GM12878 (cell line): Measurements from ENCODE around the gene RHOF. TPM values are rescaled to one million over a fixed set of nuclear protein-coding genes. Genes with fewer than 3 reads are reported as not detected.

Source experiments
- ATAC-seq: fragments of 200-7000 bp; cut with Tn5 transposase; 3 replicates; pipeline ENCODE4 v1.9.1; 2020; ENCODE audit warnings: mild to moderate bottlenecking, moderate library complexity
- BruUV-seq: library from RNA; stranded (reverse); fragments of 400-500 nt; replicated peaks from 2 replicates; lab custom pipeline; 2021; lab: Mats Ljungman, UMichigan
- CTCF ChIA-PET: fragments of 300-600 bp; sonication (Branson Sonifier 250); formaldehyde crosslinking; extraction: SDS; loops from one replicate; lab custom pipeline; 2021; ENCODE audit warnings: inconsistent platforms; lab: Yijun Ruan, JAX
- POLR2A ChIA-PET: fragments of 350-600 bp; formaldehyde crosslinking; extraction: SDS; loops from one replicate; lab custom pipeline; 2021; ENCODE audit warnings: inconsistent platforms; lab: Charles Lee
- RAD21 ChIA-PET: fragments of 300-600 bp; sonication (Branson Sonifier 250); formaldehyde crosslinking; loops from one replicate; lab custom pipeline; 2023; ENCODE audit warnings: antibody characterized with exemption; ENCODE audit not compliant: unreplicated experiment; lab: Charles Lee
- SMC1A ChIA-PET: fragments of 300-600 bp; sonication (Branson Sonifier 250); formaldehyde crosslinking; loops from one replicate; lab custom pipeline; 2023; ENCODE audit not compliant: unreplicated experiment, uncharacterized antibody; lab: Charles Lee
- DNase-seq: peaks from one replicate; pipeline ENCODE4 v3.0.0-alpha.2; 2011; ENCODE audit warnings: low read depth, low spot score
- FAIRE-seq: peaks from 3 replicates; lab custom pipeline; 2011; peaks lifted over from hg19 to GRCh38; lab: Jason Lieb, UNC
- H2AFZ ChIP-seq: 2 replicates; pipeline ENCODE4 v1.6.0; 2011; ENCODE audit warnings: low read depth, low read length, control low read depth; ENCODE audit not compliant: control insufficient read depth
- H3K27ac ChIP-seq: 2 replicates; pipeline ENCODE4 v1.5.1; 2011; ENCODE audit warnings: control low read depth; ENCODE audit not compliant: control insufficient read depth, insufficient read depth
- H3K27me3 ChIP-seq, 2 experiments: replicated peaks in 1 of 2; 2 replicates each; pipeline versions ENCODE4 v1.6.0 to v1.6.1; 2011; ENCODE audit warnings: low read length in 1 of 2; ENCODE audit not compliant: control insufficient read depth in 2 of 2, insufficient read depth in 2 of 2
- H3K36me3 ChIP-seq, 2 experiments: 2 replicates each; pipeline ENCODE4 v1.5.1; 2011; ENCODE audit warnings: low read length in 1 of 2; ENCODE audit not compliant: control insufficient read depth in 2 of 2, insufficient read depth in 2 of 2
- H3K4me1 ChIP-seq: 2 replicates; pipeline ENCODE4 v1.6.1; 2011; ENCODE audit warnings: mild to moderate bottlenecking, low read length, moderate library complexity, mixed read lengths; ENCODE audit not compliant: control insufficient read depth, insufficient read depth
- H3K4me2 ChIP-seq: 2 replicates; pipeline ENCODE4 v1.6.0; 2011; ENCODE audit warnings: control low read depth; ENCODE audit not compliant: control insufficient read depth, insufficient read depth
- H3K4me3 ChIP-seq: fragments of 200-600 bp; sonication (generic); 2 replicates; pipeline ENCODE4 v1.5.1; 2016
- H3K79me2 ChIP-seq: 2 replicates; pipeline ENCODE4 v1.6.0; 2011; ENCODE audit warnings: low read length; ENCODE audit not compliant: control insufficient read depth, insufficient read depth
- H3K9ac ChIP-seq: 2 replicates; pipeline ENCODE4 v1.8.0; 2011; ENCODE audit warnings: low read length, control low read depth, mixed read lengths; ENCODE audit not compliant: control insufficient read depth, insufficient read depth
- H3K9me3 ChIP-seq: replicated peaks from 3 replicates; pipeline ENCODE4 v1.5.1; 2011; ENCODE audit warnings: mild to moderate bottlenecking, low read length; ENCODE audit not compliant: control insufficient read depth, insufficient read depth
- H4K20me1 ChIP-seq: 2 replicates; pipeline ENCODE4 v1.6.0; 2011; ENCODE audit not compliant: control insufficient read depth, insufficient read depth
- CBX3 ChIP-seq: fragments of 200-600 bp; sonication (generic); IDR thresholded peaks from 2 replicates; pipeline ENCODE4 v1.6.1; 2016; ENCODE audit warnings: low read depth, borderline replicate concordance
- CBX5 ChIP-seq: sonication (generic); IDR thresholded peaks from 2 replicates; pipeline ENCODE4 v1.6.1; 2016; ENCODE audit warnings: low read depth, moderate library complexity, mild to moderate bottlenecking, inconsistent platforms
- CREB1 ChIP-seq: IDR thresholded peaks from 2 replicates; pipeline ENCODE4 v1.6.1; 2012; ENCODE audit warnings: low read depth, mild to moderate bottlenecking, inconsistent platforms
- IRF5 ChIP-seq: fragments of 450-650 bp; IDR thresholded peaks from 2 replicates; pipeline ENCODE4 v1.6.1; 2017; ENCODE audit warnings: borderline replicate concordance
- MTA2 ChIP-seq: fragments of 450-650 bp; IDR thresholded peaks from 2 replicates; pipeline ENCODE4 v1.6.1; 2016; ENCODE audit warnings: low read depth, mild to moderate bottlenecking, moderate library complexity
- PBX3 ChIP-seq: IDR thresholded peaks from 2 replicates; pipeline ENCODE4 v1.6.1; 2011; ENCODE audit warnings: mild to moderate bottlenecking, low read depth, low read length, moderate library complexity; ENCODE audit not compliant: insufficient replicate concordance
- POLR2A ChIP-seq: IDR thresholded peaks from 2 replicates; pipeline ENCODE4 v1.6.1; 2011; ENCODE audit warnings: low read depth, mild to moderate bottlenecking, low read length
- POLR2AphosphoS5 ChIP-seq: IDR thresholded peaks from 2 replicates; pipeline ENCODE4 v1.6.1; 2011; ENCODE audit warnings: mild to moderate bottlenecking, low read length, inconsistent platforms
- RFX5 ChIP-seq: IDR thresholded peaks from 2 replicates; pipeline ENCODE4 v1.6.1; 2011; ENCODE audit warnings: low read depth, low read length, improper control_type of control experiment
- RUNX3 ChIP-seq: IDR thresholded peaks from 2 replicates; pipeline ENCODE4 v1.6.1; 2012; ENCODE audit warnings: low read length, inconsistent platforms
- SMARCA5 ChIP-seq: fragments of 450-650 bp; IDR thresholded peaks from 2 replicates; pipeline ENCODE4 v1.6.1; 2017; ENCODE audit warnings: mild to moderate bottlenecking
- STAT1 ChIP-seq: fragments of 450-650 bp; conservative IDR thresholded peaks from 2 replicates; pipeline ENCODE4 v1.6.1; 2014; ENCODE audit warnings: antibody characterized with exemption, mild to moderate bottlenecking
- TBL1XR1 ChIP-seq: IDR thresholded peaks from 2 replicates; pipeline ENCODE4 v1.6.1; 2012; ENCODE audit warnings: low read depth, low read length, improper control_type of control experiment
- TCF7 ChIP-seq: IDR thresholded peaks from 2 replicates; pipeline ENCODE4 v1.6.1; 2014; ENCODE audit warnings: antibody characterized with exemption, borderline replicate concordance
- WGBS: methylation state at CpG from one replicate; pipeline ENCODE4 v1.1.6; 2016; ENCODE audit warnings: low lambda C conversion rate; ENCODE audit not compliant: insufficient replicate concordance, insufficient coverage; ENCODE audit errors: missing lambda C conversion rate; 5-methylcytosine and 5-hydroxymethylcytosine counted together
- in situ Hi-C: fragments of 300-500 bp; cut with MboI; formaldehyde crosslinking; loops from 9 replicates; pipeline ENCODE4 v1.14.3; 2018; ENCODE audit warnings: mixed read lengths
- intact Hi-C: fragments of 100-400 bp; cut with micrococcal nuclease; formaldehyde crosslinking; loops from one replicate; pipeline ENCODE4 v1.14.2; 2022; ENCODE audit not compliant: unreplicated experiment
- polyA plus RNA-seq, 11 experiments: library from polyadenylated mRNA; depleted of rRNA in 4 of 11; unstranded in 6 of 11; stranded (reverse) in 5 of 11; fragments of >200 nt; fragmentation: Nextera tagmentation in 4 of 11; fragmentation: Illumina TruSeq in 1 of 11; extraction: Ambion mirVana in 4 of 11; extraction: Trizol in 1 of 11; gene quantifications; 1 replicate in 1 of 11; 2 replicates in 10 of 11; pipeline versions ENCODE4 v1.2.1 to v1.2.3, GENCODE V29; 2011 to 2016; ENCODE audit warnings: inconsistent platforms in 2 of 11, missing spikeins in 2 of 11, low read depth in 1 of 11
- total RNA-seq, 4 experiments: library from RNA; depleted of rRNA in 3 of 4; stranded (reverse); fragments of >200 nt in 3 of 4; fragmentation: Illumina TruSeq in 1 of 4; extraction: Trizol in 1 of 4; gene quantifications; 2 replicates each; pipeline versions ENCODE4 v1.2.1 to v1.2.3, GENCODE V29; 2013 to 2021
- TF ChIP-seq, protein P1 (sequence below): fragments of 450-650 bp; IDR thresholded peaks from 2 replicates; pipeline ENCODE4 v1.6.1; 2017; ENCODE audit warnings: antibody characterized with exemption, mild to moderate bottlenecking, moderate library complexity

RHOF gene
- total and polyA plus RNA-seq, 10 of the 15 experiments (the other 5 are each of a cell fraction or from before 2014, with no cell fraction given), result 6.1 to 78.7 (median 39.7) TPM

GRCh38 chr12:121738340-121738858, 55.1 kb downstream of the RHOF start:
- Histone ChIP-seq H3K4me3 (no peak overlapping the region), H3K79me2 (no peaks in the 10 kb centered on the region), H3K27me3 (no peaks in the 10 kb centered on the region), H3K27ac (no peak overlapping the region), H2AFZ (no peak overlapping the region), H3K4me1 (no peaks in the 10 kb centered on the region), H3K9me3 (no peaks in the 10 kb centered on the region), H3K9ac (no peak overlapping the region), H3K4me2 (no peak overlapping the region), H3K36me3 (no peaks in the 10 kb centered on the region), H4K20me1 (no peaks in the 10 kb centered on the region)
- WGBS, result 95% methylated on average over 9 of the region's 9 CpGs
- POLR2A ChIA-PET, result no interaction called here
- in situ Hi-C loops (no loop called here), intact Hi-C loops (no loop called here)
- no TSS peak for BruUV-seq
- CTCF ChIA-PET, result no interaction called here
- TF ChIP-seq POLR2A (no peak), PBX3 (no peak), TCF7 (no peak)
- DNase-seq (no peak), ATAC-seq (no peak), FAIRE-seq (no peak)
- SMC1A ChIA-PET, result no interaction called here
- RAD21 ChIA-PET, result no interaction called here

DNA sequence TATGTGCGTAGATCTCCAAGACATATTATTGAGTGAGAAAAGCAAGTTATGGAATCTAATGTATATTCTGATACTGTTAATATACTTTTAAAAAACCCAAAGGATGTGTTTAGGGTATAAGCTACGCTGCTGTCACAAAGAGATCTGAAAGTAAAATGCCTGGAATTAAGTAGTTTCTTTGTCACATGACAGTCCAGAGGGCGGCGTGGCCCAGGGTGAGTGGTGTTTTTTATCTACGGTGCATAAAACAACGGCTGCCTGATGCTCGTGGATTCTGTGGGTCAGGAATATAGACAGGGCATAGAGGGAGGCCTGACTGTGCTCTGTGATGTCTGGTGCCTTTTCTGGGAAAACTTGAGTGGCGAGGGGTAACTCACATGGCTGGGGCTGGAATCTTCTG, 59.6 kb downstream of the RHOF start:
- no peaks in the 10 kb centered on the region for H3K36me3 ChIP-seq
- no peak for DNase-seq
- no peak for FAIRE-seq
- H3K9ac ChIP-seq, result no peak overlapping the region
- no peak overlapping the region for H3K27ac ChIP-seq
- in situ Hi-C loops (no loop called here), intact Hi-C loops (no loop called here)
- no peak for TF ChIP-seq RFX5
- no peak for TF ChIP-seq CREB1
- TF ChIP-seq CBX3, result no peak
- TF ChIP-seq, protein P1, sequence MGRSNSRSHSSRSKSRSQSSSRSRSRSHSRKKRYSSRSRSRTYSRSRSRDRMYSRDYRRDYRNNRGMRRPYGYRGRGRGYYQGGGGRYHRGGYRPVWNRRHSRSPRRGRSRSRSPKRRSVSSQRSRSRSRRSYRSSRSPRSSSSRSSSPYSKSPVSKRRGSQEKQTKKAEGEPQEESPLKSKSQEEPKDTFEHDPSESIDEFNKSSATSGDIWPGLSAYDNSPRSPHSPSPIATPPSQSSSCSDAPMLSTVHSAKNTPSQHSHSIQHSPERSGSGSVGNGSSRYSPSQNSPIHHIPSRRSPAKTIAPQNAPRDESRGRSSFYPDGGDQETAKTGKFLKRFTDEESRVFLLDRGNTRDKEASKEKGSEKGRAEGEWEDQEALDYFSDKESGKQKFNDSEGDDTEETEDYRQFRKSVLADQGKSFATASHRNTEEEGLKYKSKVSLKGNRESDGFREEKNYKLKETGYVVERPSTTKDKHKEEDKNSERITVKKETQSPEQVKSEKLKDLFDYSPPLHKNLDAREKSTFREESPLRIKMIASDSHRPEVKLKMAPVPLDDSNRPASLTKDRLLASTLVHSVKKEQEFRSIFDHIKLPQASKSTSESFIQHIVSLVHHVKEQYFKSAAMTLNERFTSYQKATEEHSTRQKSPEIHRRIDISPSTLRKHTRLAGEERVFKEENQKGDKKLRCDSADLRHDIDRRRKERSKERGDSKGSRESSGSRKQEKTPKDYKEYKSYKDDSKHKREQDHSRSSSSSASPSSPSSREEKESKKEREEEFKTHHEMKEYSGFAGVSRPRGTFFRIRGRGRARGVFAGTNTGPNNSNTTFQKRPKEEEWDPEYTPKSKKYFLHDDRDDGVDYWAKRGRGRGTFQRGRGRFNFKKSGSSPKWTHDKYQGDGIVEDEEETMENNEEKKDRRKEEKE, result no peak
- no peak for TF ChIP-seq SMARCA5
- no peak for TF ChIP-seq POLR2AphosphoS5
- TF ChIP-seq CBX5, result no peak
- no peak for TF ChIP-seq STAT1
- TF ChIP-seq IRF5, result no peak
- no peak for TF ChIP-seq RUNX3
- no peak for TF ChIP-seq MTA2
- TF ChIP-seq TBL1XR1, result no peak
- TF ChIP-seq, all 136 proteins: peak for 0
- no TSS peak for BruUV-seq
- H3K79me2 ChIP-seq, result no peaks in the 10 kb centered on the region
- POLR2A ChIA-PET, result no interaction called here
- no peak overlapping the region for H2AFZ ChIP-seq
- no peaks in the 10 kb centered on the region for H4K20me1 ChIP-seq
- H3K4me2 ChIP-seq, result no peak overlapping the region
- ATAC-seq, result no peak
- RAD21 ChIA-PET, result no interaction called here
- 95% methylated on average over 8 of the region's 8 CpGs for WGBS
- no peaks in the 10 kb centered on the region for H3K9me3 ChIP-seq
- H3K27me3 ChIP-seq, result no peaks in the 10 kb centered on the region
- CTCF ChIA-PET, result interaction anchor here (0.7 kb wide), 1 partner anchor 715 kb away, joined by 3 read pairs; no protein-coding TSS in a partner anchor
- no peaks in the 10 kb centered on the region for H3K4me1 ChIP-seq
- SMC1A ChIA-PET, result no interaction called here
- H3K4me3 ChIP-seq, result no peak overlapping the region
